HEK293T (cell line): ENCODE measurements around the gene G6PC3.

Experiments used
- FOXA1 ChIP-seq: fragments of 450-650 bp; IDR thresholded peaks from 2 replicates; pipeline ENCODE4 v1.6.1; 2016; ENCODE audit warnings: mild to moderate bottlenecking
- PKNOX1 ChIP-seq: fragments of 450-650 bp; IDR thresholded peaks from 2 replicates; pipeline ENCODE4 v1.6.1; 2016
- SP1 ChIP-seq: fragments of 450-650 bp; IDR thresholded peaks from 2 replicates; pipeline ENCODE4 v1.6.1; 2017
- SUZ12 ChIP-seq: fragments of 450-650 bp; IDR thresholded peaks from 2 replicates; pipeline ENCODE4 v1.6.1; 2016; ENCODE audit warnings: mild to moderate bottlenecking

GRCh38 chr17:44119062-44119461, 48.5 kb downstream of the G6PC3 start:
- no peak for TF ChIP-seq SUZ12
- TF ChIP-seq SP1, result no peak
- TF ChIP-seq FOXA1, result no peak
- TF ChIP-seq PKNOX1, result no peak
